Prostate gland (tissue), 2 donors: Measurements from ENCODE around the gene PXMP4.

Experiments
- POLR2A ChIP-seq: fragments of 450-650 bp; IDR thresholded peaks from one replicate; pipeline ENCODE4 v1.6.1; 2016; ENCODE audit warnings: antibody characterized with exemption, mild to moderate bottlenecking
- TF ChIP-seq, protein P1 (sequence below), 4 experiments: fragments of 200-600 bp in 2 of 4; fragments of 450-650 bp in 2 of 4; sonication (generic) in 2 of 4; IDR thresholded peaks; 1 replicate in 3 of 4; 2 replicates in 1 of 4; pipeline ENCODE4 v1.5.1; 2016 to 2019; ENCODE audit warnings: antibody characterized with exemption in 4 of 4, mild to moderate bottlenecking in 2 of 4, moderate library complexity in 2 of 4

DNA sequence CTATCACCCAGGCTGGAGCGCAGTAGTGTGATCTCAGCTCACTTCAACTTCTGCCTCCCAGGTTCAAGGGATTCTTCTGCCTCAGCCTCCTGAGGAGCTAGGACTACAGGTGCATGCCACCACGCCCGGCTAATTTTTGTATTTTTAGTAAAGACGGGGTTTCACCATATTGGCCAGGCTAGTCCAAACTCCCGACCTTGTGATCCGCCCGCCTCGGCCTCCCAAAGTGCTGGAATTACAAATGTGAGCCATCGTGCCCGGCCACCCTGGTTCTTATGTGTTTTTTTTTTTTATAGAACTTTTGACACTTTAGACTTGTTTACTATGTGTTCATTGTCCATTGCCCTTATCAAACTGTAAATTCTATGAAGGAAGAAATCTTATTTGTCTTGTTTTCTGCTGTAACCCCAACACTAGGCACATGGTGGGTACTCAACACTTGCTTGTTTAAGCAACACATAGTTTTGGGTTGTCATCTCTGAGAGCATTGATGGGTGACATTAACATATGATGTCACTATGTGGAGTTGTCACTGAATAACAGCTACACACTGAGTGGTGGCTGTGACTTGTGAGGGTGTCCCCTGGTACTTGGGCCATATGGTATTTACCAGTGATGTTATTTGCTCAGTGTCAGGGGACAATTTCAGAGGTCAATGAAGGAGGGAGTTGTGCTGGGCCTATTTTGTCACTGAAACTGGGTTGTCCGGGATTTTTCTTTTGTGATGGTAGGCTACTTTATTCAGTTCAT lies 1.5 kb upstream of the PXMP4 start:
- TF ChIP-seq, protein P1, sequence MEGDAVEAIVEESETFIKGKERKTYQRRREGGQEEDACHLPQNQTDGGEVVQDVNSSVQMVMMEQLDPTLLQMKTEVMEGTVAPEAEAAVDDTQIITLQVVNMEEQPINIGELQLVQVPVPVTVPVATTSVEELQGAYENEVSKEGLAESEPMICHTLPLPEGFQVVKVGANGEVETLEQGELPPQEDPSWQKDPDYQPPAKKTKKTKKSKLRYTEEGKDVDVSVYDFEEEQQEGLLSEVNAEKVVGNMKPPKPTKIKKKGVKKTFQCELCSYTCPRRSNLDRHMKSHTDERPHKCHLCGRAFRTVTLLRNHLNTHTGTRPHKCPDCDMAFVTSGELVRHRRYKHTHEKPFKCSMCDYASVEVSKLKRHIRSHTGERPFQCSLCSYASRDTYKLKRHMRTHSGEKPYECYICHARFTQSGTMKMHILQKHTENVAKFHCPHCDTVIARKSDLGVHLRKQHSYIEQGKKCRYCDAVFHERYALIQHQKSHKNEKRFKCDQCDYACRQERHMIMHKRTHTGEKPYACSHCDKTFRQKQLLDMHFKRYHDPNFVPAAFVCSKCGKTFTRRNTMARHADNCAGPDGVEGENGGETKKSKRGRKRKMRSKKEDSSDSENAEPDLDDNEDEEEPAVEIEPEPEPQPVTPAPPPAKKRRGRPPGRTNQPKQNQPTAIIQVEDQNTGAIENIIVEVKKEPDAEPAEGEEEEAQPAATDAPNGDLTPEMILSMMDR (IDR thresholded peaks at IDR 0.05) = no peak
- no peak for TF ChIP-seq POLR2A
